PC-9 (cell line): ENCODE results near the gene TNFRSF8.
A peak's percentile ranks its signal among the peaks of the same experiment; 100 is the strongest.

Experiments used
- CTCF ChIP-seq: fragments of 200-600 bp; sonication (generic); conservative IDR thresholded peaks from 2 replicates; pipeline ENCODE4 v1.6.1; 2017; ENCODE audit warnings: mixed run types, antibody characterized with exemption, mild to moderate bottlenecking, moderate library complexity
- EZH2 ChIP-seq: fragments of 200-600 bp; sonication (generic); IDR thresholded peaks from 2 replicates; pipeline ENCODE4 v1.8.0; 2017; ENCODE audit warnings: antibody characterized with exemption, low read depth

GRCh38 chr1:12078938-12079861, 16.1 kb downstream of the TNFRSF8 start:
- TF ChIP-seq CTCF (peak; percentile 61), EZH2 (no peak)
